Progenitor cell of endocrine pancreas (in vitro differentiated cells): Measurements from ENCODE around the gene ZNF749. TPM values are rescaled to one million over a fixed set of nuclear protein-coding genes. Genes with fewer than 3 reads are reported as not detected.

Experiments used
- DNase-seq: peaks from one replicate; pipeline ENCODE4 v3.0.0; 2021; ENCODE audit warnings: low spot score; ENCODE audit not compliant: unreplicated experiment
- H3K27ac Mint-ChIP-seq: 2 replicates; pipeline ENCODE4 v1.8.0; 2021; ENCODE audit warnings: mild to moderate bottlenecking, moderate library complexity, mixed read lengths
- H3K27me3 Mint-ChIP-seq: 2 replicates; pipeline ENCODE4 v1.8.0; 2021; ENCODE audit warnings: mixed read lengths
- H3K36me3 Mint-ChIP-seq: 2 replicates; pipeline ENCODE4 v1.8.0; 2022; ENCODE audit warnings: mixed read lengths; ENCODE audit not compliant: insufficient read depth
- H3K4me1 Mint-ChIP-seq: 2 replicates; pipeline ENCODE4 v1.8.0; 2021; ENCODE audit warnings: low read depth, mixed read lengths
- H3K4me3 Mint-ChIP-seq: 2 replicates; pipeline ENCODE4 v1.8.0; 2021; ENCODE audit warnings: low read depth, mild to moderate bottlenecking, moderate library complexity, mixed read lengths
- H3K9me3 Mint-ChIP-seq: 2 replicates; pipeline ENCODE4 v1.8.0; 2021; ENCODE audit warnings: low read depth, mixed read lengths
- total RNA-seq: library from RNA; stranded (reverse); gene quantifications from 2 replicates; pipeline ENCODE4 v1.2.1, GENCODE V29; 2021
- TF ChIP-seq, protein P1 (sequence below): fragments of 200-600 bp; sonication (generic); IDR thresholded peaks from one replicate; pipeline ENCODE4 v1.5.0; 2021; ENCODE audit warnings: antibody characterized with exemption, mild to moderate bottlenecking; ENCODE audit not compliant: unreplicated experiment

ZNF749 gene
- total RNA-seq, 1 donor from 2014 or later: 25.1 TPM

GRCh38 chr19:57443121-57443696 is 8.1 kb downstream of the ZNF749 start:
- H3K36me3 Mint-ChIP-seq: peaks cover 79% of the 10 kb centered on the region

GRCh38 chr19:57452307-57452706 is 17.2 kb downstream of the ZNF749 start:
- peaks cover 22% of the 10 kb centered on the region for H3K9me3 Mint-ChIP-seq
- no peaks in the 10 kb centered on the region for H3K4me1 Mint-ChIP-seq
- no peak for DNase-seq
- no peak overlapping the region for H3K27ac Mint-ChIP-seq
- TF ChIP-seq, protein P1, sequence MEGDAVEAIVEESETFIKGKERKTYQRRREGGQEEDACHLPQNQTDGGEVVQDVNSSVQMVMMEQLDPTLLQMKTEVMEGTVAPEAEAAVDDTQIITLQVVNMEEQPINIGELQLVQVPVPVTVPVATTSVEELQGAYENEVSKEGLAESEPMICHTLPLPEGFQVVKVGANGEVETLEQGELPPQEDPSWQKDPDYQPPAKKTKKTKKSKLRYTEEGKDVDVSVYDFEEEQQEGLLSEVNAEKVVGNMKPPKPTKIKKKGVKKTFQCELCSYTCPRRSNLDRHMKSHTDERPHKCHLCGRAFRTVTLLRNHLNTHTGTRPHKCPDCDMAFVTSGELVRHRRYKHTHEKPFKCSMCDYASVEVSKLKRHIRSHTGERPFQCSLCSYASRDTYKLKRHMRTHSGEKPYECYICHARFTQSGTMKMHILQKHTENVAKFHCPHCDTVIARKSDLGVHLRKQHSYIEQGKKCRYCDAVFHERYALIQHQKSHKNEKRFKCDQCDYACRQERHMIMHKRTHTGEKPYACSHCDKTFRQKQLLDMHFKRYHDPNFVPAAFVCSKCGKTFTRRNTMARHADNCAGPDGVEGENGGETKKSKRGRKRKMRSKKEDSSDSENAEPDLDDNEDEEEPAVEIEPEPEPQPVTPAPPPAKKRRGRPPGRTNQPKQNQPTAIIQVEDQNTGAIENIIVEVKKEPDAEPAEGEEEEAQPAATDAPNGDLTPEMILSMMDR: no peak
- peaks cover 31% of the 10 kb centered on the region for H3K36me3 Mint-ChIP-seq
- H3K4me3 Mint-ChIP-seq: no peak overlapping the region
- H3K27me3 Mint-ChIP-seq: no peaks in the 10 kb centered on the region

More at GRCh38 chr19:57443121-57443696, 8.1 kb downstream of the ZNF749 start:
- Mint-ChIP-seq H3K27me3 (no peaks in the 10 kb centered on the region), H3K4me1 (peaks cover 2% of the 10 kb centered on the region), H3K27ac (no peak overlapping the region), H3K9me3 (peaks cover 35% of the 10 kb centered on the region), H3K4me3 (no peak overlapping the region)
- DNase-seq: no peak
- TF ChIP-seq, protein P1: no peak

- TF ChIP-seq, protein P1: no peak
- H3K4me1 Mint-ChIP-seq: no peaks in the 10 kb centered on the region
- no peak overlapping the region for H3K4me3 Mint-ChIP-seq
- H3K27ac Mint-ChIP-seq: no peak overlapping the region
- H3K36me3 Mint-ChIP-seq: peaks cover 35% of the 10 kb centered on the region
- DNase-seq: no peak
- H3K27me3 Mint-ChIP-seq: no peaks in the 10 kb centered on the region
- H3K9me3 Mint-ChIP-seq: peaks cover 64% of the 10 kb centered on the region
Measured at GRCh38 chr19:57465680-57466381, 30.7 kb downstream of the ZNF749 start.

GRCh38 chr19:57466489-57466888 is 31.4 kb downstream of the ZNF749 start:
- Mint-ChIP-seq H3K4me1 (no peaks in the 10 kb centered on the region), H3K27me3 (no peaks in the 10 kb centered on the region), H3K4me3 (no peak overlapping the region), H3K27ac (no peak overlapping the region), H3K9me3 (peaks cover 62% of the 10 kb centered on the region), H3K36me3 (peaks cover 40% of the 10 kb centered on the region)
- no peak for DNase-seq
- TF ChIP-seq, protein P1: no peak

GRCh38 chr19:57473646-57474045 is 38.5 kb downstream of the ZNF749 start:
- Mint-ChIP-seq H3K27ac (no peak overlapping the region), H3K4me3 (no peak overlapping the region), H3K4me1 (no peaks in the 10 kb centered on the region), H3K36me3 (peaks cover 80% of the 10 kb centered on the region), H3K27me3 (no peaks in the 10 kb centered on the region), H3K9me3 (peaks cover 76% of the 10 kb centered on the region)
- TF ChIP-seq, protein P1: no peak
- no peak for DNase-seq
